NCI-H1092 (cell line): ENCODE measurements around the gene HOXA11.

Source experiments
- DNase-seq: peaks from one replicate; lab custom pipeline; 2025; lab: John Stamatoyannopoulos, UW

The HOXA11 gene

DNA sequence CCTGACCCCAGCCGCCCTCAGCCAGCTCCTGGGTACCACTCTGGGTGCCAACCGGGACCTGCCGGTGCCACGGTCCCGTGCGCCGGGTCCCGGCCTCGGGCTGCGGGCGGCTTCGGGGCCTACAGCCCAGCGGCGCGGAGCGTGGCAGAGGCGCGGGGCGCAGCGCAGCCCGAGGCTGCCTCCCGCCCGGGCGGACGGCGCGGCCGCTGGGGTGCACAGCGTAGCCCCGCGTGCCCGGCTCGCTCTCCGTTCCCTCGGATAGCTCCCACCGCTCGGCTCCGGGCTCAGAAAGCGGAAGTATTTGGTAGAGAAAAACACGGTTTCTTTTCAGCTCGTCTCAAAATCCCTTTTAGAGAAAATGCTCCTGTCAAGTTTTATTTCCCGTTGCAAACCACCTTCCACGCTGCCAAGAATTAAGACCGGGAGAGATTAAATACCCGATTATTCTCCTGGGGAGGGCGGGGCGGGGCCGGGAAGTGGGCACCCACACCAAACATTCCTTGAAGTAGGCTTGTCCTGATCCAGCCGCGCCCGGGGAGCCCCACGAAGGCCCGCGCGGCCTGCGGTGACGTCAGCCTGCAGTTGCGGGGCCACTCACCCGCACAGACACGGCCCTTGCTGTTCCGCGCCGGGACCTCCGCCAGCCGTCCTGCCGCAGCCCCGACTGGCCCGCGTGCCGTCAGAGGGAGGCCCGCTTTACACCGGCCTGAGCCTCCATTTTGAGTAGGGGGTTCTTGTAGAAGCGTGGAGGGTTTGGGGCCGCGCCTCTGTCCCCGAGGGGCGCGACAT lies 7.7 kb upstream of the HOXA11 start:
- no peak for DNase-seq

DNA sequence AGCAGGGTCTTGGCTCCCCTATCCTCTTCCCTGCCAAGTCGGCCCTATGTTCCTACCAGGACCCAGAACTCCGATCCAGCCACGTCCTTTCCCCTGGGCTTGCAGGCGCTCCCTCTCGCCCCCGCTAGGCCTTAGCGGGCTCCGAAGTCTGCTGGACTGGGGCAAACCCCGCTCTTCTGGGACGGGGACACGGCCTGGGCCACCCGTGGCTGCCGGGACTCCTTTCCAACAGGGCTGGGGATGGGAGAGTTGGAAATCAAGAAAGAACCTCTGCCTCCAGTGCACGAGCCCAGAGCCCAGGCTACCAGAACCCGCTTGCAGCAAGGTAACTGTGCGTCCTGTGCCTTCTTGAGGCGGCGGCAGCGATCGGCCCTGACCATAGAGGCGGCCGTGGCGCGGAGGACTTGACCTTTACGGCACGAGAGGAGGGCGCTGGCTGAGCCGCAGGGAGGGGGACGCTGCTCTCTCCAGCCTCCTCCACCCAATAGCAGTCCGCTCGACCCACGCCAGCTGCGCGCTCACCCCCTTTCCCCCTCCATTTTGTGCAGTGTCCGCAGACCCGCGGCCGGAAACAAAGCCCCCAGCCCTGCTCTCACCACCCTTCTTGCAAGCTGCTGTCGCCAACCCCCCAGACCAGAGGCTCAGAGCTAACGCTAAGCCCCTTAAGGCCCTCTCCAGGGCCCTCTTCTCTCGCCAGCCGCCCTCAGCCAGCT lies 7.0 kb upstream of the HOXA11 start:
- no peak for DNase-seq

DNA sequence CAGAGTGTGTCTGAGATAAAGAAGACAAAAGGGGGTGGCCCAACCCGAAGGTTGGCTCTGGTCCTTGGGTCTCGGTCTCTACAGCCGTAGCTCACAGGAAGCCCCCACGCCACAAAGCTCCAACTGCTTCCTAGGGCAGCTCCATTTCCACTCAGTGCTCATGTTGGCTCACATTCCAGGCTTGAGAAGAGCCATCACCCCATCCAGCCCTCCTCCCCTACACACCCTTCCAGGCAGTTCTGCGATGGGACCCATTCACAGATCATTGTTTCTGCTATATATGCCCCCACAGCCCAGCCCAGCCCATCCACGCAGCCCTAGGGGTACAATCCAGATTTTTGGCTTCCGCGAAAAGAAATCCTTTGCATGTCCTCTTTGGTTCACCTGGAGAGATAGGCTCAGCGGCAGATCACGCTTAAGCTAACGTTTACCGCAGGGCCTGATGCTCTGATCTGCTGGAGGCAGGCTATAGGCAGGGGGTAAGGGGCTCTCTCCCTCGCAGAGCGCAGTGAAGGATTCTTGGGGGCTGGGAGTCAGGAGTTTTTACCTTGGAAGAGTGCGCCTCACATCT lies 6.2 kb upstream of the HOXA11 start:
- DNase-seq, result no peak

DNA sequence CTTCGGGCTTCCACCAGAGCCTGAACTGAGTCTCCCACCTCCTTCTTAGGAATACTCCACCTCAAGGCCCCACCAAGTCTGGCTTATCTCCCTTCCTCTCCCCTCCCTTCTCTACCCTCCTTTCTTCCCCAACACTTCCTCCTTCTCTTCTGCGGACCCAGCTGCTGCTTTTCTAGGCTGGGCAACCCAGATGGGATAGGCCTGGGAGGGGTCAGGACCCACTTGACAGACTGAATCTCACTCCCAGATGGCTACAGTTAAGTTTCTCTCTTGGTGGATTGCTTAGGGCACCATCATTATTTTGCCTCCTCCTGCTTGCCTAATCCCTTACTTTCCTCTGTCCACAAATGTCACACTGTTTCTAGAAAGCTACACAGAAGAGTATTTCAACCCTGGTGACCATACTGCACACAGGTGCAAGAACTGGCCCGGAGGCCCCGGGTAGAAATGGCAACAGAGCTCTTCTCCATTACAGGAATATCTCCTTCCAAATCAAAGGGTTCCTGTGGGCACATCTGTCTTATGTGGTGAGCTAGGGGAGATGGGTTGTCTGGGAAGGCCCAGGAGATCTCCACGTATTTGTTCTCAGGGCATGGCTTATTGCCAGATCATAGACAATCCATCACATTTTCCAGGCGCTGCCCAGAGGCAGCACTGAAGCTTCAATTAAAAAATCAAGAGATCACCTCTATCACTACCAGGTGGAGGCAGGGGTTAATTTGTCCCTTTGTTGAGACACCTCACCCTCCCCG lies 5.1 kb upstream of the HOXA11 start:
- DNase-seq, result no peak

DNA sequence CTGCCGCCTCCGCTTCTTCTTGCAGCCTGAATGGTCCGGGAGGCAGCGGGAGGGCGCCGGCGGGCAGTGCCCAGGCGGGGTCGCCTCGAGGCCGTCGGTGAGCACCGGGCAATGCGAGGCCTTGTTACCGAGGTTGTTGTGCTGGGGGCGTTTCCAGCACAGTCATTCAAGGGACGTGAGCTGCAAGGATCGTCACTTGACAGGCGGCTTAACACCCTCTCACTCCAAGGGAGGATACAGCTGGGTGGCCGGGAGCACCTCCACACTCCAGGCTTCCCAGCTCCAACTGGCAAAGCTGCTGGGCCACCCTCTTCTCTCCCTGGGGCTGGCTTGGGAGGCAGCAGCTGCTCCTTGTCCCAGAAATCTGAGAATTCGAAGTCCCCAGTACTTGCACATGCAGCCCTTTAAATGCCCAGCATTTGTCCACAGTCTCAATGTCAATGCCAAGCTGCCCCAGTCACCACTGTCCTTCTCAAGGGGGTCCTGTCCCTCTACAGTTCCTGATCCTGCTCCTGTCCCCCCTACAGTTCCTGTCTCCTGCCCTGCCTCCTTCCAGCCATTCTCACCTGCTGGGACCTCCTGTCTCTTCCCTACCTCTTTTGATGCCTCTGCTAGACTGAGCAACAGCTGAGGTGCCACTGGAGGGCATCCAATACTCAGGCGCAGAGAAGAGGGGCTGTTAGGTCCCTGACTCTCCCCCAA lies 4.4 kb upstream of the HOXA11 start:
- DNase-seq, result no peak

DNA sequence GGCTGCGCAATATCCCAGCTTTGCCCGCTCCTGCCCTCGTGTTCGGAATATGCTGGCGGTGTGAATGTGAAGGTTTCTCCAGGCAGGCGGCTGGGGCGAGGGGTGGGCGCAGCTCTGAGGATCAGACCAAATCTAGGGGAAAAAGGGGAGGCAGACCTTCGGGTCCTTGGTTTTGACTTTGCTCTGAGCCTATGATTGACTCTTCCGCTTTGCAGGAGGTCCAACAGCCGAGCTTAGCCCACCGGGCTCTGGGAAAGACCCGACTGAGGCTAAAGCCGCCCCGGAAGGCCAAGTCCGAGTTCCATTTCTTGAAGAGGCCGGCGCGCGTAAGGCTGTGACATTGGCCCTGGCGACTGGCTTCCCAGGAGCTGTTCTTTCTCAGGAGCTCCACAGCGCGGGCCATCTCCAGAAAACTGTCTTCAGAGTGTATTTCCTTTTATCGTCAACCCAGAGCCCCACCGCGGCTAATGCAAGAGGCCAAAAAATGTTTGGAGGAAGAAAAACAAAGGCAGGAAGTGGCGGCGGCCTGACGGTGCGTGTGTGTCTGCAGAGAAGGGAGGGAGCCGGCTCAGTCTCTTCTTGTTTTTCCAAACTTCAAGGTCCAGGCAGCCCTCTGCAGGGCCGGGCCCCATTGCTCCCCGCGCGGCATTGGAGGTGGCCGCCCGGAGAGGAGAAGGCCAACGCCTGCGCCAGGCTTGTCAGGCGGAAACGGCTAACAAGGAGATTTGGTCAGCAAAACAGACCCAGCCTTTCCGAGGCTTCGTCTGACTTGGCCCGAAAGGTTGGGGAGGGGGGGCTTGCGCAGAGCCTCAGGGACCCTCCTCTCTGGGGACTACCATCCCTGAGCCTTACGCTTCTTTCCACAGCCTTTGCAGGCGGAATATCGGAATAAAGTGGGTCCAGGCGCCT lies 3.6 kb upstream of the HOXA11 start:
- DNase-seq, result no peak

DNA sequence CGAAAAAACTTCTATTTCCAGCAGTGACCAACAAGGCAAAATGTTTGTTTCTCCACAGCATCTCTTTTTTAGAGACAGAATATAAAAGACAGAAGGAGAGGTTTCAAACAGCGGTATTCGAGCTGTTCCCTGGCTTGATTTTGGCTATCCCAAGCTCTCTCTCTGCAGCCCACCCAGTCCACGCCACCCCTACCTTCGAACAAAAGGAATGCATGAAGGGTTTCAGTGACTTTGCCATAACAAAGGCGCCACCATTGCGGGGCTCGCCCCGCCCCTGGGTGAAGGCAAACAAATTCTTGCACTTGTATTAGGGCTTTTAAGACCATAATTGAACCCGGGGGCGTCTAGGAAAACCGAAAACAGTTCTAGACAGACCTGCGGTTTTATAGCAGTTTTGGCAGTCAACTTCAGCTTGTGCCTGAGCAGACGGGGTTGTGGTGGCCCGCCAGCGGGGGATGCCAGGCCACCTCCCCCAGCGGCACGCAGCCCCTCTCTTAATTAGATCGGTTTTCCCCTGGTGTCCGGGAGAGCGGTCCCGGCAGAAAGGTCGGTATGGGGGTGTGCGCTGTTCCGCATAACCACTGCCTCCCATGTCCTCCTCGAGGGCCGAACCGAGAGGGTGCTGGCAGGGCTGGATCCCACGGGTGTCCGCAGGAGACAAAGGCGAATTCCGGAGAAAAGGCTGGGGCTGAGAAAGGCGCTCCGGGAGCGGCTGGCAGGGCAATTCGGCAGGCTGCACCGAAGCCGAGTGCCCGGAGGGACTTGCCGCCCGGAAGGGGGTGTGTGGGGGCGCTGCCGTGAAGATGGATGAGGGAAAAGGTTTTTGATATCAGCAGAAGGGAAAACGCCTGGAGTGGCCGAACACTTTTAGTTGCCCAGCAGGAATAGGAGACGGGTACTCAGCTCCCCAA lies 2.7 kb upstream of the HOXA11 start:
- no peak for DNase-seq

DNA sequence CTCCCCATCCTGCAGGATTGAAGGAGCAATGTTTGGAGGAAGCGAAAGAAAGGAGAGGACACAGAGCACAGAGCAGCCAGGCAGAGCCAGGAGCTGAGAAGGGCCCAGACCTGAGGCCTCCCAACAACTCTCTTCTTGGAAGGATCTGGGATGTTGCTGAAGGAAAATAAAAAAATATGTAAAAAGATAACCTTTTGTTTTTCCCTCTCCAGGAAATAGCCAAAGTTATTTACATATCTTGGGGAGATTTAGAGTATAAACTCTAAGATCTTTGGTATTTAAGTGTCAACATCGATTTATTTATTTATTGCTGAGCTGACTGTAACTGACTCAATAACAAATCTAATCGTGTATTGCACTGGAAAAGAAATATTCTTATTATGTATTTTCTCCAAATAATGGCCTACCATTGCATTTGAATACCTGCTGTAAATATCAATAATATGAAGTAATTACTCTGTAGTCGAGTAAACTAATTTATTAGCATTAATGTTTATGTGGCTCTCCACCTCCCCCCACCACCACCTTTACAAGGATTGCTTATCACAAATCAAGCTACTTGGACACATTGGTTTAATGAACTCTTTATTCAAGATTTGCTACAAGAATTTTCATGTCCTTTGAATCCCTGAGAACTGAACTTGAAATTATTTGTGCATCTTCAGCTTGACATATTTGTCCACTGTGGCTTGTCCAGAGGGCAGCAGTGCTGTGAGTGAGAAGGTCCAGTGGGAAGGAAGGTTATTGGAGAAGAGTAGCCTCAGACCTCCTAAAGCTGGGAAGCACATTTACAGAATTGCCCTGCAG lies 1.8 kb upstream of the HOXA11 start:
- no peak for DNase-seq

DNA sequence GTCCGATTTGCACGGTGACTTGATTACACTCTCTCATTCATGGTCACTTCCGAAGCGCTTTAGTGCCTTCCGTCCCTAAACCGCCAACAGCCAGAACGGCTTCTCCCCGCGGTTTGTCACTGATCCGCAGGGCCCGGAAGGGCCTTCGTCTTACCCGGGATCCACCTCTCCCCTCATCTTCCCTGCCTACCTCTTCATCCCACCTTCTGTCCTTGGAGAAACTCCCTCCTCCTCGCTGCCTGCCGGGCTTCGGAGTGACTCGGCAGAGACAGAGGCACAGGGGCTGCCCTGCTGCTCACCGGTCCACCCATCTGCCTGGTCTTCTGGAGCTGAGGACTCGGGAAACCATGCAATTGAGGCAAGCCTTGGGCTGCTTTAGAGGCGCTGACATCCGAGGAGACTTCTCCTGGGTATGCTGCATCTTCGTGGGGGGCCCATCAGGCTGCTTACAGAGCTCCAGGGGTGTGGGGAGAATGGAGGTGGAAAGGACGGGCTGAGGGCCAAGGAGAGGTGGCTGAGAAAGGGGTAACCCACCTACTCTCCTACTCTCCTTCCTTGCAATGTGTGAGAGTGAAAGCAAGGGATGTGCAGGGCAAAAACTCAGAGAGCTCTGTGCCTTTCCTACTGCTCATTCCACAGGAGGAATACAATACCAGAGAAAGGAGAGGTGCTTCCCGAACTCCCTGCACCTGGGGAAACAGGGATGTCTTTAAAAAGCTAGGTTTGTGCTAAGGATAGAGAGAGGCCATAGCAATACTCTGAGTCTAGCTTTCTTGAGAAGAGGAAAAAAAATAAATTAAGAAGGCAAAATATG lies 1.0 kb upstream of the HOXA11 start:
- DNase-seq, result no peak

DNA sequence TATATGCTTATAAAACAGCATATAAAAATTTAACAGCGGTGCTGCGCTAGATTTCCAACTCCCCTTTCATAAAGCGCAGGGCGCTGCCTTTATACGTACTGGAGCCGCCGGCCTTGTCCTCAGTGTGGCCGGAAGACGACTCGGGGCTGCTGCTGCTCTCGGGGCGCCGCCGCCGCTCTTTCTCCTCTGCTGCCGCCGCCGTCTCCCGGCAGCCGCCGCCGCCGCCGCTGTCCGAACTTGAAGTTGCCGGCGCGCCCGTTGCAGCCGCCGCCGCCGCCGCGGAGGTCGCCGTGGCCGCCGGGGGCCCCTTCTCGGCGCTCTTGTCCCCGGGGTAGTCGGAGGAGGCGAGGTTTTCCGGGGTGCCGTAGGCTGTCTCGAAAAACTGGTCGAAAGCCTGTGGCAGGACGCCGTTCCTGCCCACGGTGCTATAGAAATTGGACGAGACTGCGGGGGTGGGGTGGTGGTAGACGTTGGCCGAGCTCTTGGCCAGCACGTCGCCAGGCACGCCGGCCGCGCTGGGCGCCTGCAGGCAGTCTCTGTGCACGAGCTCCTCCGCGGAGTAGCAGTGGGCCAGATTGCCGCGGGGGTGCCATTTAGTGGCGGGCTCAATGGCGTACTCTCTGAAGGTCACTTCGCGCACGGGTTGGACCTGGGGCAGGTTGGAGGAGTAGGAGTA lies 557 bp downstream of the HOXA11 start:
- no peak for DNase-seq

DNA sequence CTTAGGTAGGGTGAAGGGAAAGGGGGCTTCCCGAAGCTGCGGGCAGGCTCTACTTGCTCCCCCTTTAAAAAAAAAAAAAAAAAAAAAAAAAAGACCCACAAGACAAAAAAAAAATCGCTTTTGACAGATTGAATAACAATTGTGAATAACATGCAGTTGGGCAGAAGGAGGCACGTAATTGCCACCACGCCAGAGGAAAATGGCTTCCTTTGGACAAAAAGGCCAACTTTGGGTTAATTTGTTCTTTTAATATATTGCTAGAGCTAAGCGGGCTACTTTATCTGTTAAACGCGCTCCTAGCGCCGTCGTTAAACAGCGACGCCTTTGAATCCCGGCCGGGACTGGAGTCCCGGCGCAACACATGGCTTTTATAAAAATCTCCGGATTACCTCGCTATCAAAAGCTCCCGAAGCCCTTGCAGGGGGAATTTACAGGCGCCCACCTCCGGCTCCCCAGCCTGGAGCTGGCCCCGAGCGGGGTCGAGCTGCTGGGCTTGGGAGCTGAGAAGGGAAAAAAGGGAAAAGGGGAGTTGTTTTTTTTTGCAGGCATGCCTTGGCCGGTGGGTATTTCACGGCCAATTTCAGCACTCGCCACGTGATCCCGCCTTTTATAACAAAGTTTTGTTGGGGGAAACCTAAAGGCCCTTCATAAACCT lies 1.2 kb downstream of the HOXA11 start:
- no peak for DNase-seq

DNA sequence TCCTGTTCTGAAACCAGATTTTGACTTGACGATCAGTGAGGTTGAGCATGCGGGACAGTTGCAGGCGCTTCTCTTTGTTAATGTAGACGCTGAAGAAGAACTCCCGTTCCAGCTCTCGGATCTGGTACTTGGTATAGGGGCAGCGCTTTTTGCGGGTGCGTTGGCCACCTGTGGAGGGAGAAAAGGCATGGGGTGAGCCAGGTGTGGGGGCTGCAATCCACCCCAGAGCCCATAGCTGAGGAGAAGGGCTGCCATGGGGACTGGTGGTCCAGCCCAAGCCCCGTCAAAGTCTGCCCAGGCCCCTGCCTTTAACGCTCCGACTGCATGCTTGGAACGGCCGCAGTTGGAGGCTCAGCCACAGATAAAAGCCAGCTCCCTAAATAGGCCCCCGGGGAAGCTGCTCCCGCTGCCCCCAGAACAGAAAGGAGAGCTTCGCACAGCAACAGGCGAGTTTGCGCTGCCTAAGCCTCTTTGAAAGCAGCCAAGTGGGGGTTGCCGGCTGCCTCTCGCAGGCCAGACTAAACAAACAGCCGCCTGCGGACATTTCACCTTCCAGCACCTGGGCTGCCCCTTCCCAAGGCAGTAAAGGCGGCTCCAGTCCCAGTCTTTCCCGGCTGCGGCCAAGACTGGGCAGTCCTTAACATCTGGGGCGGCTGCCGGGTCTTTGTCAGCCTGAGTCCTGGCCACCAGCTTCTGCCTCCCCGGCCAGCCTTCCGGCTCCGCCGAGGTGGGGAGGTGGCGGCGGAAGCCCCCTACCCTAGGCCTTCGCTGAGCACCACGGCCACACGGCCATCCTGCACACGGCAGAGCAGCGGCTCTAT lies 2.0 kb downstream of the HOXA11 start:
- DNase-seq, result peak; percentile 57

DNA sequence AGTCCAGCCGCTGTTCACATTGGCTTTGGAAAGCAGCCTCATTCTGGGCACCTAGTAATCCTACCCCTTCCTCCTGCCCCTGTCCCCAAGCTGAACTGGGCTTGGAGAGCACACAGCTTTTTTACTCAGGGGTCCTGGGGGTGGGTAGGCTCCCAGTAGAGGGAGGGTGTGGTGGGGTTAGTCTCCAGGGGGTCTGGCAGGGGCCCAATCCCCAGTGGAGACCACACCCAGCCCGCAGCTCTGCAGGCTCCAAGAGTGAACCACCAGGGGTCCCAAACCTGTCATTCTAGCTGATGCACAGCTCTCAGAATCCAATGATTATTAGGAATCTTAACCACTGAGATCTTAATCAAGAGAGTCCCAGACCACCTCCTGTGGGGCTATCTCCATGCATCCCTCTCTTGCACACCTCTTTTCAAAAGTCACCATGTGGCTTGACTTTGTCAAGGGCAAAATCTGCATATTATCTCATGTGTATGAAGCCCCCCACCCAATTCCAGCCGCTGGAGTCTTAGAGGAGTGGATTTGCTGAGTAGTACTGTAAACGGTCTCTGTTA lies 2.7 kb downstream of the HOXA11 start:
- DNase-seq, result no peak

DNA sequence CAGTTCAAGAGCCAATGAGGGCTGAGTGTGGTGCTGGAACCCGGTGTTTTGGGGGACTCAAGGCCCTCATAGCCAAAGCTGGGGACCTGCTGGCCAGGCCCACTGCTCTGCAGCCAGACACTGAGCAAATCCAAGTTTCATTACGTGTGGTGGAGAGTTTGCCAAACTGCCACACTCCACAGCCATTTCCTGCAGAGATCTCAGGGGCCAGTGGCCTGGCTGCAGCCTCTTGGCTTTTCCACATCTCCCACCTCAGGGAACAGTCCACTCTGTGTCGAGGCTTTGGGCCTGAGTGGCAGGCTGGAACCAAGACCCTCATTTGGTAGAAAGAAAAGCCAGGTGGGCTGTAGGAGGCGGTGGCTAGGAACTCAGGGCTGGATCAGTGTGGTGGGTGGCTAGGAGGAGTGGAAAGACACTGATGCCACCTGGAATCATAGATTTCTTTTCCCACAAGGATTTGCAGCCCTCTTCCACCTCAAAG lies 3.2 kb downstream of the HOXA11 start:
- no peak for DNase-seq
